Measurements from ENCODE around the gene ARSI. TPM values are rescaled to one million over a fixed set of nuclear protein-coding genes. Genes with fewer than 3 reads are reported as not detected.

Gene ARSI
- total and polyA plus RNA-seq, 2 of the 4 experiments (the other 2 are of a cell fraction), result 14.8 to 15.2 TPM

DNA sequence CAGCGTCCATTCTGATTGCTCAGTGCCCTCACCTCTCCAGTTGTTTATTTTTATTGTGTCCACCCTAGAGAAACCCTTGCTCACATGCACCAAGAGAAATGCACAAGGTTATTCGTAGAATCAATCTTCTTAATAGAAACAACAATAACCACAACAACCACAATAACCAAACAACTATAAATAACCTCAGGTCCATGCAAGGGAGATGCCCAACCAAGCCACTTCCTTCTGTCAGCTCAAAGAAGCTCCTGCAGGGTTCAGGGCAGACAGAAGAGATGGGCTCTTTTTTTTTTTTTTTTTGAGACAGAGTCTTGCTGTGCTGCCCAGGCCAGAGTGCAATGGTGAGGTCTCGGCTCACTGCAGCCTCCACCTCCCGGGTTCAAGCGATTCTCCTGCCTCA lies 39.9 kb upstream of the ARSI start:
- Histone ChIP-seq H4K91ac (ENCODE audit: insufficient read depth, low read depth, low read length) (no peak overlapping the region), H3K27me3 (ENCODE audit: control insufficient read depth, insufficient read depth, low read length) (no peaks in the 10 kb centered on the region; the same call in 1 of the 2 replicates), H3K14ac (replicated peaks; ENCODE audit: low read depth, low read length) (no peak overlapping the region), H2AK9ac (replicated peaks; ENCODE audit: low read depth, low read length, poor library complexity) (no peak overlapping the region), H3K36me3 (ENCODE audit: control insufficient read depth, insufficient read depth, low read length) (no peaks in the 10 kb centered on the region), H2BK20ac (ENCODE audit: low read depth, low read length) (no peak overlapping the region), H3K4me3 (ENCODE audit: insufficient read depth, low read depth, low read length) (no peak overlapping the region), H2AK5ac (ENCODE audit: low read depth, low read length) (no peak overlapping the region), H4K8ac (ENCODE audit: low read depth in 2 of 2, low read length in 2 of 2) (no peak overlapping the region), H3K23ac (ENCODE audit: low read depth, low read length) (no peak overlapping the region), H2BK5ac (ENCODE audit: low read depth, low read length, poor library complexity, severe bottlenecking) (no peak overlapping the region), H3K4ac (ENCODE audit: low read depth, low read length) (no peak overlapping the region), H3K56ac (ENCODE audit: extremely low read depth, insufficient read depth, low read length) (no peak overlapping the region), H3K27ac (ENCODE audit: insufficient read depth, low read length) (no peak overlapping the region), H3K9ac (ENCODE audit: low read depth, low read length) (no peak overlapping the region), H3K9me1 (ENCODE audit: insufficient read depth, low read length) (no peaks in the 10 kb centered on the region), H2BK120ac (ENCODE audit: low read depth, low read length) (no peak overlapping the region), H3K9me3 (ENCODE audit: control insufficient read depth, insufficient read depth, low read length) (no peaks in the 10 kb centered on the region), H3K79me1 (ENCODE audit: low read depth in 1 of 2, low read length in 2 of 2) (no peaks in the 10 kb centered on the region), H2BK15ac (ENCODE audit: low read depth, low read length) (no peak overlapping the region), H3K4me1 (ENCODE audit: control insufficient read depth, insufficient read depth, low read length) (no peaks in the 10 kb centered on the region), H3K18ac (ENCODE audit: low read depth, low read length) (no peak overlapping the region), H3K4me2 (ENCODE audit: low read depth, low read length) (no peak overlapping the region), H4K20me1 (ENCODE audit: insufficient read depth, low read length) (no peaks in the 10 kb centered on the region), H4K5ac (ENCODE audit: low read depth, low read length) (no peak overlapping the region), H2AFZ (replicated peaks; ENCODE audit: low read length, poor library complexity) (no peak overlapping the region)
- in situ Hi-C loops (cut with MboI; ENCODE audit: low sequenced_read_pairs), result no loop called here
- no TSS peak for BruUV-seq (replicated peaks)
- intact Hi-C loops (cut with micrococcal nuclease), result no loop called here
- TF ChIP-seq BHLHE40 (IDR thresholded peaks at IDR 0.05; ENCODE audit: low read depth, low read length), result no peak
- TF ChIP-seq NFE2L2 (IDR thresholded peaks at IDR 0.05; ENCODE audit: low read depth, low read length), result no peak
- TF ChIP-seq SMC3 (IDR thresholded peaks at IDR 0.05; ENCODE audit: low read depth, low read length), result no peak
- TF ChIP-seq FOS (IDR thresholded peaks at IDR 0.05; ENCODE audit: low read depth, low read length), result no peak
- TF ChIP-seq, protein P1, sequence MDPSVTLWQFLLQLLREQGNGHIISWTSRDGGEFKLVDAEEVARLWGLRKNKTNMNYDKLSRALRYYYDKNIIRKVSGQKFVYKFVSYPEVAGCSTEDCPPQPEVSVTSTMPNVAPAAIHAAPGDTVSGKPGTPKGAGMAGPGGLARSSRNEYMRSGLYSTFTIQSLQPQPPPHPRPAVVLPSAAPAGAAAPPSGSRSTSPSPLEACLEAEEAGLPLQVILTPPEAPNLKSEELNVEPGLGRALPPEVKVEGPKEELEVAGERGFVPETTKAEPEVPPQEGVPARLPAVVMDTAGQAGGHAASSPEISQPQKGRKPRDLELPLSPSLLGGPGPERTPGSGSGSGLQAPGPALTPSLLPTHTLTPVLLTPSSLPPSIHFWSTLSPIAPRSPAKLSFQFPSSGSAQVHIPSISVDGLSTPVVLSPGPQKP (IDR thresholded peaks at IDR 0.05; ENCODE audit: borderline replicate concordance, low read depth, low read length), result no peak
- no peak for TF ChIP-seq MXI1 (IDR thresholded peaks at IDR 0.05; ENCODE audit: borderline replicate concordance, low read depth, low read length)
- TF ChIP-seq, protein P2, sequence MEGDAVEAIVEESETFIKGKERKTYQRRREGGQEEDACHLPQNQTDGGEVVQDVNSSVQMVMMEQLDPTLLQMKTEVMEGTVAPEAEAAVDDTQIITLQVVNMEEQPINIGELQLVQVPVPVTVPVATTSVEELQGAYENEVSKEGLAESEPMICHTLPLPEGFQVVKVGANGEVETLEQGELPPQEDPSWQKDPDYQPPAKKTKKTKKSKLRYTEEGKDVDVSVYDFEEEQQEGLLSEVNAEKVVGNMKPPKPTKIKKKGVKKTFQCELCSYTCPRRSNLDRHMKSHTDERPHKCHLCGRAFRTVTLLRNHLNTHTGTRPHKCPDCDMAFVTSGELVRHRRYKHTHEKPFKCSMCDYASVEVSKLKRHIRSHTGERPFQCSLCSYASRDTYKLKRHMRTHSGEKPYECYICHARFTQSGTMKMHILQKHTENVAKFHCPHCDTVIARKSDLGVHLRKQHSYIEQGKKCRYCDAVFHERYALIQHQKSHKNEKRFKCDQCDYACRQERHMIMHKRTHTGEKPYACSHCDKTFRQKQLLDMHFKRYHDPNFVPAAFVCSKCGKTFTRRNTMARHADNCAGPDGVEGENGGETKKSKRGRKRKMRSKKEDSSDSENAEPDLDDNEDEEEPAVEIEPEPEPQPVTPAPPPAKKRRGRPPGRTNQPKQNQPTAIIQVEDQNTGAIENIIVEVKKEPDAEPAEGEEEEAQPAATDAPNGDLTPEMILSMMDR (conservative IDR thresholded peaks at IDR 0.05; ENCODE audit: low read depth, low read length), result no peak
- no peak for TF ChIP-seq RAD21 (IDR thresholded peaks at IDR 0.05; ENCODE audit: low read length)
- TF ChIP-seq RCOR1 (IDR thresholded peaks at IDR 0.05; ENCODE audit: insufficient replicate concordance, low read length), result no peak
- no peak for TF ChIP-seq MAFK (IDR thresholded peaks at IDR 0.05; ENCODE audit: low read depth, low read length)
- no peak for TF ChIP-seq RFX5 (IDR thresholded peaks at IDR 0.05; ENCODE audit: low read depth, low read length)
- no peak for TF ChIP-seq CHD1 (IDR thresholded peaks at IDR 0.05; ENCODE audit: low read depth, low read length)
- TF ChIP-seq POLR2A (IDR thresholded peaks at IDR 0.05; ENCODE audit: low read depth, low read length), result no peak
- no peak for TF ChIP-seq CEBPB (IDR thresholded peaks at IDR 0.05; ENCODE audit: low read depth, low read length)
- CTCF ChIA-PET, result interaction anchor here (0.6 kb wide), 1 partner anchor 1304 kb away, joined by 4 read pairs; no protein-coding TSS in a partner anchor
- POLR2A ChIA-PET (ENCODE audit: unreplicated experiment), result interaction anchor here (0.6 kb wide), 1 partner anchor 146 kb away, joined by 7 read pairs; no protein-coding TSS in a partner anchor
- dilution Hi-C loops (cut with HindIII; ENCODE audit: low sequenced_read_pairs, unreplicated experiment), result no loop called here
- no CpG with 5 or more reads among the region's 5 CpGs for WGBS, 2 experiments (ENCODE audit: extremely low coverage in 2 of 2, insufficient read length in 1 of 2)
- no peak for DNase-seq
- no peak for ATAC-seq (ENCODE audit: low read depth)
